ENCODE measurements around the gene RILPL2. TPM values are rescaled to one million over a fixed set of nuclear protein-coding genes. Genes with fewer than 3 reads are reported as not detected.
A peak's percentile ranks its signal among the peaks of the same experiment; 100 is the strongest.
"Not testable (repeated sequence)": the region's sequence is repeated elsewhere in the genome, so short reads cannot be mapped to it uniquely, and the experiment has no call there.

The RILPL2 gene
- total RNA-seq, 1 experiment from 2014 or later: 2.6 TPM

GRCh38 chr12:123369229-123369628, 67.3 kb downstream of the RILPL2 start:
- ChIA-PET CTCF (interaction anchor here (0.8 kb wide), 1 partner anchor 14 kb away, joined by 3 read pairs; no protein-coding TSS in a partner anchor), POLR2A (no interaction called here)
- Mint-ChIP-seq H3K9me3 (ENCODE audit: unreplicated experiment) (no peaks in the 10 kb centered on the region), H3K27ac (ENCODE audit: low read depth, unreplicated experiment) (no peak overlapping the region), H3K4me3 (ENCODE audit: unreplicated experiment) (no peak overlapping the region), H3K27me3 (ENCODE audit: insufficient read depth, unreplicated experiment) (no peaks in the 10 kb centered on the region), H3K4me1 (ENCODE audit: insufficient read depth, unreplicated experiment) (no peaks in the 10 kb centered on the region), H3K36me3 (ENCODE audit: insufficient read depth, unreplicated experiment) (no peaks in the 10 kb centered on the region)
- intact Hi-C loops (cut with micrococcal nuclease): no loop called here
- BruUV-seq (replicated peaks): no TSS peak
- TF ChIP-seq CTCF (IDR thresholded peaks at IDR 0.05; ENCODE audit: unreplicated experiment): no peak
- no peak for DNase-seq (ENCODE audit: unreplicated experiment)

- H3K9me3 Mint-ChIP-seq (ENCODE audit: unreplicated experiment); H3K4me3 Mint-ChIP-seq (ENCODE audit: unreplicated experiment); H3K27me3 Mint-ChIP-seq (ENCODE audit: insufficient read depth, unreplicated experiment); H3K4me1 Mint-ChIP-seq (ENCODE audit: insufficient read depth, unreplicated experiment); H3K36me3 Mint-ChIP-seq (ENCODE audit: insufficient read depth, unreplicated experiment); DNase-seq (ENCODE audit: unreplicated experiment); H3K27ac Mint-ChIP-seq (ENCODE audit: low read depth, unreplicated experiment); intact Hi-C loops (cut with micrococcal nuclease); BruUV-seq (replicated peaks): not testable (repeated sequence)
- ChIA-PET POLR2A (interaction anchor here (0.8 to 5.7 kb wide), 2 partner anchors 17 to 205 kb away, joined by 3 to 127 read pairs; partner anchors contain the start of gene KMT5A), CTCF (interaction anchor here (0.8 kb wide), 1 partner anchor 15 kb away, joined by 3 read pairs; no protein-coding TSS in a partner anchor)
Measured at GRCh38 chr12:123368431-123368830, 68.1 kb downstream of the RILPL2 start.

GRCh38 chr12:123367511-123367910, 69.0 kb downstream of the RILPL2 start:
- H3K4me1 Mint-ChIP-seq (ENCODE audit: insufficient read depth, unreplicated experiment): no peaks in the 10 kb centered on the region
- intact Hi-C loops (cut with micrococcal nuclease): no loop called here
- H3K4me3 Mint-ChIP-seq (ENCODE audit: unreplicated experiment): no peak overlapping the region
- peaks cover 6% of the 10 kb centered on the region for H3K36me3 Mint-ChIP-seq (ENCODE audit: insufficient read depth, unreplicated experiment)
- POLR2A ChIA-PET: interaction anchor here (0.7 to 5.7 kb wide), 5 partner anchors 18 to 235 kb away, joined by 3 to 127 read pairs (median 4); partner anchors contain the start of gene KMT5A
- no peak for TF ChIP-seq CTCF (IDR thresholded peaks at IDR 0.05; ENCODE audit: unreplicated experiment)
- no peaks in the 10 kb centered on the region for H3K27me3 Mint-ChIP-seq (ENCODE audit: insufficient read depth, unreplicated experiment)
- CTCF ChIA-PET: interaction anchor here (0.6 to 1.1 kb wide), 3 partner anchors 101 to 215 kb away, joined by 3 to 4 read pairs (median 4); no protein-coding TSS in a partner anchor
- H3K27ac Mint-ChIP-seq (ENCODE audit: low read depth, unreplicated experiment): no peak overlapping the region
- DNase-seq (ENCODE audit: unreplicated experiment): peak; percentile 20
- BruUV-seq (replicated peaks): no TSS peak
- no peaks in the 10 kb centered on the region for H3K9me3 Mint-ChIP-seq (ENCODE audit: unreplicated experiment)

Other genes starting within 250 kb of the RILPL2 start
- gene MPHOSPH9, start 203.5 kb downstream of the RILPL2 start, total RNA-seq (2022): 27.5 and 40.4 TPM in 2 replicates
- gene MTRFR, start 203.2 kb downstream of the RILPL2 start, total RNA-seq (2022): 21.9 and 26.5 TPM in 2 replicates
- 84.6 and 88.6 TPM in 2 replicates for gene CDK2AP1, start 164.8 kb downstream of the RILPL2 start, total RNA-seq (2022)
- gene SBNO1, start 71.8 kb downstream of the RILPL2 start, total RNA-seq (2022): 30.3 and 32.4 TPM in 2 replicates
- gene KMT5A, start 52.6 kb downstream of the RILPL2 start, total RNA-seq (2022): 113 and 116 TPM in 2 replicates
- gene SNRNP35, start 21.5 kb upstream of the RILPL2 start, total RNA-seq (2022): 18.0 and 24.7 TPM in 2 replicates
- 21.5 and 22.9 TPM in 2 replicates for gene RILPL1, start 97.0 kb upstream of the RILPL2 start, total RNA-seq (2022)
- 302 and 327 TPM in 2 replicates for gene TMED2, start 147.9 kb upstream of the RILPL2 start, total RNA-seq (2022)
- gene DDX55, start 165.4 kb upstream of the RILPL2 start, total RNA-seq (2022): 28.4 and 30.5 TPM in 2 replicates
- gene EIF2B1, start 197.0 kb upstream of the RILPL2 start, total RNA-seq (2022): 38.9 and 47.3 TPM in 2 replicates
- 76.9 and 85.0 TPM in 2 replicates for gene GTF2H3, start 197.1 kb upstream of the RILPL2 start, total RNA-seq (2022)
- gene TCTN2, start 234.4 kb upstream of the RILPL2 start, total RNA-seq (2022): 5.0 and 9.4 TPM in 2 replicates

Measured in MCF 10A (cell line).